Cardiac septum (tissue), 1 donor: ENCODE measurements around the gene PCARE. TPM values are rescaled to one million over a fixed set of nuclear protein-coding genes. Genes with fewer than 3 reads are reported as not detected.

Source experiments
- DNase-seq: peaks from one replicate; pipeline ENCODE4 v3.0.0-alpha.2; 2020; ENCODE audit warnings: low spot score
- intact Hi-C: fragments of 100-400 bp; cut with DNase I; formaldehyde crosslinking; loops from one replicate; pipeline ENCODE4 v1.14.0; 2022
- total RNA-seq: library from RNA; stranded (reverse); fragmentation: NEBNext Ultra II Directional; extraction: Animal tissue kit (Norgen Biotek cat#: 25700); gene quantifications from one replicate; pipeline ENCODE4 v1.2.1, GENCODE V29; 2021
- donor health status: DM: no; HTN: no; CAD: no.

Gene PCARE
- total RNA-seq, 1 donor from 2014 or later = 0.11 TPM

- intact Hi-C loops = no loop called here
- DNase-seq = no peak
Measured at GRCh38 chr2:29046321-29046720, 28.0 kb downstream of the PCARE start.

- intact Hi-C loops = no loop called here
- DNase-seq = no peak
Measured at GRCh38 chr2:29044459-29044858, 29.9 kb downstream of the PCARE start.

- intact Hi-C loops = no loop called here
- DNase-seq = no peak
Measured at GRCh38 chr2:29042561-29043075, 31.7 kb downstream of the PCARE start.

GRCh38 chr2:29041161-29041660, 33.1 kb downstream of the PCARE start:
- DNase-seq = no peak
- intact Hi-C loops = no loop called here

GRCh38 chr2:29040552-29040951, 33.8 kb downstream of the PCARE start:
- intact Hi-C loops = no loop called here
- no peak for DNase-seq

- intact Hi-C loops = no loop called here
- no peak for DNase-seq
Measured at GRCh38 chr2:29039718-29040480, 34.4 kb downstream of the PCARE start.

- intact Hi-C loops = no loop called here
- no peak for DNase-seq
Measured at GRCh38 chr2:29035016-29035745, 39.1 kb downstream of the PCARE start.

GRCh38 chr2:29033656-29034055, 40.7 kb downstream of the PCARE start:
- DNase-seq = no peak
- intact Hi-C loops = no loop called here

GRCh38 chr2:29033172-29033571, 41.2 kb downstream of the PCARE start:
- no peak for DNase-seq
- intact Hi-C loops = no loop called here

- no peak for DNase-seq
- intact Hi-C loops = no loop called here
Measured at GRCh38 chr2:29032189-29032588, 42.1 kb downstream of the PCARE start.

- DNase-seq = no peak
- intact Hi-C loops = no loop called here
Measured at GRCh38 chr2:29031046-29031445, 43.3 kb downstream of the PCARE start.

GRCh38 chr2:29025711-29026110, 48.6 kb downstream of the PCARE start:
- intact Hi-C loops = no loop called here
- no peak for DNase-seq

GRCh38 chr2:29024882-29025430, 49.4 kb downstream of the PCARE start:
- intact Hi-C loops = no loop called here
- DNase-seq = no peak

GRCh38 chr2:29023188-29023587, 51.1 kb downstream of the PCARE start:
- no peak for DNase-seq
- intact Hi-C loops = no loop called here

GRCh38 chr2:29022679-29023078, 51.6 kb downstream of the PCARE start:
- intact Hi-C loops = no loop called here
- DNase-seq = no peak

- DNase-seq = no peak
- intact Hi-C loops = no loop called here
Measured at GRCh38 chr2:29021886-29022285, 52.4 kb downstream of the PCARE start.

- no peak for DNase-seq
- intact Hi-C loops = no loop called here
Measured at GRCh38 chr2:29017716-29018435, 56.4 kb downstream of the PCARE start.

GRCh38 chr2:29016504-29016903, 57.8 kb downstream of the PCARE start:
- intact Hi-C loops = no loop called here
- DNase-seq = no peak

- intact Hi-C loops = no loop called here
- DNase-seq = no peak
Measured at GRCh38 chr2:29015701-29016470, 58.4 kb downstream of the PCARE start.
